Measurements from ENCODE around the gene NUP155.
"Not testable (repeated sequence)": the region's sequence is repeated elsewhere in the genome, so short reads cannot be mapped to it uniquely, and the experiment has no call there.

The NUP155 gene

DNA sequence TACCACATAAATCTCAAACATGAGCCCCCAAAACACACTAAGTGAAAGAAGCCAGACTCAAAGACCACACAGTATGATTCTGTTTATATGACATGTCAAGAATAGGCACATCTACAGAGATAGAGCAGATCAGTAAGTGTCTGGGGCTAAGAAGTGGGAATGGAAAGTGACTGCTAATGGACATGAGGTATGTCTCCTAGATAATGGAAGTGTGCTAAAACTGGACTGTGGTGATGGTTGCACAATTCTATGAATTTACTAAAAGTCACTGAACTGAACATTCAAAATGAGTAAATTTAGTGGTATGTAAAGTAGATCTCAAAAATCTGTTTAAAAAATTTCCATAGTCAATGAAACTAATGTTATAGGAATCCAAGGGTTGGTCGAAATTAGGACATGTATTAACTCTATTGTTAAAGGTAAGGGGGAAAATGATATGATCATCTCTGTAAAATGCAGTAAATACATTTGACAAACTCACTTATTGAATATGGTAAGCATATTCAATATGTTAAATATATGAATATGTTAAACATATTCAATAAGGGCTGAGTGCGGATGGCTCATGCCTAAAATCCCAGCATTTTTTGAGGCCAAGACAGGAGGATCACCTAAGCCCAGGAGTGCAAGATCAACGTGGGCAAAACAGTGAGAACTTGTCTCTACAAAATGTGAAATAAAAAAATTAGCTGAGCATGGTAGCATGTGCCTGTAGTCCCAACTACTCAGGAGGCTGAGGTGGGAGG, 51.7 kb downstream of the NUP155 start:
- TF ChIP-seq, protein P1, sequence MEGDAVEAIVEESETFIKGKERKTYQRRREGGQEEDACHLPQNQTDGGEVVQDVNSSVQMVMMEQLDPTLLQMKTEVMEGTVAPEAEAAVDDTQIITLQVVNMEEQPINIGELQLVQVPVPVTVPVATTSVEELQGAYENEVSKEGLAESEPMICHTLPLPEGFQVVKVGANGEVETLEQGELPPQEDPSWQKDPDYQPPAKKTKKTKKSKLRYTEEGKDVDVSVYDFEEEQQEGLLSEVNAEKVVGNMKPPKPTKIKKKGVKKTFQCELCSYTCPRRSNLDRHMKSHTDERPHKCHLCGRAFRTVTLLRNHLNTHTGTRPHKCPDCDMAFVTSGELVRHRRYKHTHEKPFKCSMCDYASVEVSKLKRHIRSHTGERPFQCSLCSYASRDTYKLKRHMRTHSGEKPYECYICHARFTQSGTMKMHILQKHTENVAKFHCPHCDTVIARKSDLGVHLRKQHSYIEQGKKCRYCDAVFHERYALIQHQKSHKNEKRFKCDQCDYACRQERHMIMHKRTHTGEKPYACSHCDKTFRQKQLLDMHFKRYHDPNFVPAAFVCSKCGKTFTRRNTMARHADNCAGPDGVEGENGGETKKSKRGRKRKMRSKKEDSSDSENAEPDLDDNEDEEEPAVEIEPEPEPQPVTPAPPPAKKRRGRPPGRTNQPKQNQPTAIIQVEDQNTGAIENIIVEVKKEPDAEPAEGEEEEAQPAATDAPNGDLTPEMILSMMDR (IDR thresholded peaks at IDR 0.05; ENCODE audit: borderline replicate concordance, insufficient read depth, low read depth, low read length) = no peak
- H3K4me3 ChIP-seq (ENCODE audit: low read depth, low read length) = no peak overlapping the region

DNA sequence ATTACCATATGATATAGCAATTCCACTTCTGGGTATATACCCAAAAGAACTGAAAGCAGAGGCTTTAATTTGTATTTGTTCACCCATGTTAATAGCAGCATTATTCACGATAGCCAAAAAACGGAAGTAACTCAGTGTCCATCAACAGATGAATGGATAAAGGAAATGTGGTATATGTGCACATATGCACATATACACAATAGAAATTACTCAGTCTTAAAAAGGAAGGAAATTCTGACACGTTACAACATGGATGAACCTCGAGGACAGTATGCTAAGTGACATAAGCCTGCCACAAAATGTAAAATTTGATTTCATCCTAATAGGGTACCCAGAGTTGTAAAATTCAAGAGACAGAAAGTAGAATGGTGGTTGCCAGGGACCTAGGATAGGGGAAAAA, 54.9 kb downstream of the NUP155 start:
- TF ChIP-seq, protein P1 (IDR thresholded peaks at IDR 0.05; ENCODE audit: borderline replicate concordance, insufficient read depth, low read depth, low read length) = no peak
- no peak overlapping the region for H3K4me3 ChIP-seq (ENCODE audit: low read depth, low read length)

DNA sequence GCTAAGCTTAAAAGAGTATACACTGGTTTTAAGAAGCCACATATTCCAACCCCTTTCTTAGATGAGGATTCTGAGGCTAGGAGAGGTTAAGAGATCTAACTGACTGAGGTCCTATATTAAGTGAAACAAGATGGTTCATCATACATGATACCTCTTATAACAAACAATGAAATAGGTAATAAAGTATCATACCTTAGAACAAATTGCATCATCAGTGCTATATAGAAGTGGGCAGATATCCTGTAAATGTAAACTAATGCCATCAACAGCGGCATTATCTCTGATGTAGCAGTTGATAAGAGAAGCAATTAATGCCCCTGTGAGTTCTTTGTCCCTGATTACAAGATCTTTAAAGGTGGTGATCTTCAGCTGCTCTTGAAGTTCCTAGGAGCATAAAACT, 60.5 kb downstream of the NUP155 start:
- TF ChIP-seq, protein P1 (IDR thresholded peaks at IDR 0.05; ENCODE audit: borderline replicate concordance, insufficient read depth, low read depth, low read length) = no peak
- H3K4me3 ChIP-seq (ENCODE audit: low read depth, low read length) = no peak overlapping the region

DNA sequence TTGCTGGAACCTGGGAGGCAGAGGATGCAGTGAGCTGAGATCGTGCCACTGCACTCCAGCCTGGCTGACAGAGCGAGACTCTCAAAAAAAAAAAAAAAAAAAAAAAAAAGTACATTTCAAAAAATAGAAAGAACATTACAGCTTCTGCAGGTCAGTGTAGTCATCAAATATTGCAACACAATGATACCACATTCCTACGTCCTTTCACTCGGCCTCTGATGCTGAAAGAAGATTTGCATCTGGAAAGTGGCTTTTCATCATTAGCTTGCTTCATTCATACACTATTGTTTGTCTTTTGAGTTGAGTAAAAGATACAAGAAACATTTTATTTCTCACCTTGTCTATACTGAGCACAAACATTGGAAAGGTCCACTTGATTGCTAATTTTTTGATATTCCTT, 62.1 kb downstream of the NUP155 start:
- no peak overlapping the region for H3K4me3 ChIP-seq (ENCODE audit: low read depth, low read length)
- TF ChIP-seq, protein P1 (IDR thresholded peaks at IDR 0.05; ENCODE audit: borderline replicate concordance, insufficient read depth, low read depth, low read length) = no peak

DNA sequence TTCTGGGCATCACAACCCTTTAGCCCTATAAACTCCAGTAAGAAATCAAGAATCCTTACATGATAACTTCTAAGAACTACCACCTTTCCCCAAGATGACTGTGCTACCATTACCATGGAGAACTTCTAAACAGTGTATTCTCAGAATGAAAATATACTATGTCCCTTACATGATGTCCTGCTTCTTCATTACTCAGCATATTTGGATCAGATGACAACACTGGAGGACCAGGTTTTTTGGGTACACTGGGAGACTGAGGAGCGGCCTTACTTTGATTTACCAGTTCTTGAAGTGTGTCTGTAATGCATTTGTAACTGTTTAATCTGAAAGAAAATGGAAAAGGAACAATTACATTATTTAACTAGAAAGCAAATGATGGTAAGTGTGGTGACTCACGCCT, 66.0 kb downstream of the NUP155 start:
- H3K4me3 ChIP-seq (ENCODE audit: low read depth, low read length) = no peak overlapping the region
- TF ChIP-seq, protein P1 (IDR thresholded peaks at IDR 0.05; ENCODE audit: borderline replicate concordance, insufficient read depth, low read depth, low read length) = no peak

DNA sequence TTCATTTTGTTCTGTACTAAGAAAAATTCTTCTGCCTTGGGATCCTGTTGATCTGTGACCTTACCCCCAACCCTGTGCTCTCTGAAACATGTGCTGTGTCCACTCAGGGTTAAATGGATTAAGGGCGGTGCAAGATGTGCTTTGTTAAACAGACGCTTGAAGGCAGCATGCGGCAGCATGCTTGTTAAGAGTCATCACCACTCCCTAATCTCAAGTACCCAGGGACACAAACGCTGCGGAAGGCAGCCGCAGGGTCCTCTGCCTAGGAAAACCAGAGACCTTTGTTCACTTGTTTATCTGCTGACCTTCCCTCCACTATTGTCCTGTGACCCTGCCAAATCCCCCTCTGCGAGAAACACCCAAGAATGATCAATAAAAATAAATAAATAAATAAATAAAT, 74.6 kb downstream of the NUP155 start:
- not testable (repeated sequence) for H3K4me3 ChIP-seq (ENCODE audit: low read depth, low read length)

DNA sequence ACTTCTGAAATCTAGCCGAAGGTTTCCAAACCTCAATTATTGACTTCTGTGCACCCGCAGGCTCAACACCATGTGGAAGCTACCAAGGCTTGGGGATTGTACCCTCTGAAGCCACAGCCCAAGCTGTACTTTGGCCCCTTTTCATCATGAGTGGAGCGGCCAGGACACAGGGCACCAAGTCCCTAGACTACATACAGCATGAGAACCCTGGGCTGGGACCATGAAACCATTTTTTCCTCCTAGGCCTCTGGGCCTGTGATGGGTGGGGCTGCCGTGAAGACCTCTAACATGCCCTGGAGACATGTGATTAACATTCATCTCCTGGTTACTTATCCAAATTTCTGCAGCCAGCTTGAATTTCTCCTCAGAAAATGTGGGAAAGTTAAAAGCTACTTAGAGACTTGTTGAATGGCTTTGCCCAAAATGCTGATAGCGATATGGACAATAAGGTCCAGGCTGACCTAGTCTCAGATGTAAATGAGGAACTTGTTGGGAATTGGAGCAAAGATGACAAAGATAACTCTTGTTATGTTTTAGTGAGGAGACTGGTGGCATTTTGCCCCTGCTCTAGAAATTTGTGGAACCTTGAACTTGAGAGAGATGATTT, 87.6 kb downstream of the NUP155 start:
- H3K4me3 ChIP-seq (ENCODE audit: low read depth, low read length) = no peak overlapping the region
- TF ChIP-seq, protein P1 (IDR thresholded peaks at IDR 0.05; ENCODE audit: borderline replicate concordance, insufficient read depth, low read depth, low read length) = no peak
